ENCODE data around the gene HAUS1. TPM values are rescaled to one million over a fixed set of nuclear protein-coding genes. Genes with fewer than 3 reads are reported as not detected.

HAUS1 gene
- total RNA-seq, 1 donor = 37.1 TPM

GRCh38 chr18:46171331-46171730 lies 67.1 kb downstream of the HAUS1 start:
- no peak overlapping the region for H3K4me3 ChIP-seq (ENCODE audit: low read depth, low read length)
- no peak for TF ChIP-seq CTCF (IDR thresholded peaks at IDR 0.05; ENCODE audit: insufficient read depth, low read depth, low read length)
- DNase-seq (ENCODE audit: low read depth) = no peak

GRCh38 chr18:46173393-46174341 lies 69.5 kb downstream of the HAUS1 start:
- H3K4me3 ChIP-seq (ENCODE audit: low read depth, low read length) = peak overlapping the region; percentile 92
- peak; percentile 91 for DNase-seq (ENCODE audit: low read depth)
- peak; percentile 95 for TF ChIP-seq CTCF (IDR thresholded peaks at IDR 0.05; ENCODE audit: insufficient read depth, low read depth, low read length)

- no peak for TF ChIP-seq CTCF (IDR thresholded peaks at IDR 0.05; ENCODE audit: insufficient read depth, low read depth, low read length)
- peak; percentile 34 for DNase-seq (ENCODE audit: low read depth)
- peak overlapping the region; percentile 92 for H3K4me3 ChIP-seq (ENCODE audit: low read depth, low read length)
These were observed 70.3 kb downstream of the HAUS1 start for GRCh38 chr18:46174342-46175041.

GRCh38 chr18:46176001-46176400 lies 71.8 kb downstream of the HAUS1 start:
- H3K4me3 ChIP-seq (ENCODE audit: low read depth, low read length) = no peak overlapping the region
- DNase-seq (ENCODE audit: low read depth) = no peak
- TF ChIP-seq CTCF (IDR thresholded peaks at IDR 0.05; ENCODE audit: insufficient read depth, low read depth, low read length) = no peak

Small RNA genes lying within 50 kb of the gene (small RNA-seq; reads per million reads assigned to genes)
- gene RNU6-1278P = not detected
- gene RNY4P37 = not detected

Other genes starting within 250 kb of the HAUS1 start
- 45.1 and 161 TPM in 2 replicates for gene EPG5, start 137.1 kb upstream of the HAUS1 start, total RNA-seq
- 8.7 and 21.2 TPM in 2 replicates for gene PSTPIP2, start 32.1 kb upstream of the HAUS1 start, total RNA-seq
- 671 and 759 TPM in 2 replicates for gene ATP5F1A, start 6.1 kb upstream of the HAUS1 start, total RNA-seq

Data from fibroblast of villous mesenchyme (primary cell).